ENCODE data around the gene RAB8B.

Gene RAB8B

GRCh38 chr15:63258658-63259057, 69.3 kb downstream of the RAB8B start:
- no peak for FAIRE-seq
- DNase-seq (ENCODE audit: insufficient read length): no peak

GRCh38 chr15:63260791-63261190, 71.4 kb downstream of the RAB8B start:
- FAIRE-seq: no peak
- no peak for DNase-seq (ENCODE audit: insufficient read length)
- TF ChIP-seq POLR2AphosphoS5 (IDR thresholded peaks at IDR 0.05; ENCODE audit: low read depth, low read length) (no peak), POLR2A (IDR thresholded peaks at IDR 0.05; ENCODE audit: low read depth, low read length) (no peak), TAF1 (IDR thresholded peaks at IDR 0.05; ENCODE audit: borderline replicate concordance, low read depth, low read length) (no peak)

More at GRCh38 chr15:63258658-63259057, 69.3 kb downstream of the RAB8B start:
- TF ChIP-seq POLR2A (IDR thresholded peaks at IDR 0.05; ENCODE audit: low read depth, low read length) (no peak), TAF1 (IDR thresholded peaks at IDR 0.05; ENCODE audit: borderline replicate concordance, low read depth, low read length) (no peak), POLR2AphosphoS5 (IDR thresholded peaks at IDR 0.05; ENCODE audit: low read depth, low read length) (no peak)

GRCh38 chr15:63261311-63261710, 71.9 kb downstream of the RAB8B start:
- DNase-seq (ENCODE audit: insufficient read length): no peak
- TF ChIP-seq POLR2AphosphoS5 (IDR thresholded peaks at IDR 0.05; ENCODE audit: low read depth, low read length) (no peak), TAF1 (IDR thresholded peaks at IDR 0.05; ENCODE audit: borderline replicate concordance, low read depth, low read length) (no peak), POLR2A (IDR thresholded peaks at IDR 0.05; ENCODE audit: low read depth, low read length) (no peak)
- no peak for FAIRE-seq

GRCh38 chr15:63263519-63263918, 74.1 kb downstream of the RAB8B start:
- FAIRE-seq (no peak), DNase-seq (ENCODE audit: insufficient read length) (no peak)
- TF ChIP-seq POLR2A (IDR thresholded peaks at IDR 0.05; ENCODE audit: low read depth, low read length) (no peak), TAF1 (IDR thresholded peaks at IDR 0.05; ENCODE audit: borderline replicate concordance, low read depth, low read length) (no peak), POLR2AphosphoS5 (IDR thresholded peaks at IDR 0.05; ENCODE audit: low read depth, low read length) (no peak)

DNA sequence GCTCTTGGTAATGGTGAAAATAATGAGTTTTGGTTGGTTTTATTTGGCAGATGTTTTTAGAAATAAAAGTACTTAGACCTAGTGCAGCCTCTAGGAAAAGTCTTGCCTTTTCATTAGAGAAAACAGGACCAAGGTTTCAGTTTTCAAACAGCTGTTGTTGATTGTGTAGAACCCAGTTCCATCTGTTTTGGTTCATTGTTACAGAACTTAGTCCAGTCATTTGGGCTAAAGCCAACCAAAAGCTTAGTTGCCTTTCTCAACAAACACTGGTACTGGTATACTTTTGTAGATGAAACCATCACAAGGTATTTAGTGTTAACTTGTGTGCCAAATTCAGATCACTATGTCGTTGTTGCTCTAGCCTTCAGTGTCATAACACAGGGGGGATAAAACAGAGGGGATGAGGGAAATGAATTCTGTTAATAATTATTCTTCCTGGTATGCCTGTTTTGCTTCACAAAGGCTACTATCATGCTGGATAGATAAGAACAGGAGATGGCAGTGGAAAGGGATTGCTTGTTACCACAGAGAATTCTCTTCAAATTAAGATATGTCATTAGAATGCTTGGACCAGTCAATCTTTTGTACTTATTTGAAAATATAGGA, 75.4 kb downstream of the RAB8B start:
- FAIRE-seq (no peak), DNase-seq (ENCODE audit: insufficient read length) (no peak)
- TF ChIP-seq POLR2A (IDR thresholded peaks at IDR 0.05; ENCODE audit: low read depth, low read length) (no peak), POLR2AphosphoS5 (IDR thresholded peaks at IDR 0.05; ENCODE audit: low read depth, low read length) (no peak), TAF1 (IDR thresholded peaks at IDR 0.05; ENCODE audit: borderline replicate concordance, low read depth, low read length) (no peak)

GRCh38 chr15:63274427-63274826, 85.0 kb downstream of the RAB8B start:
- no peak for FAIRE-seq
- TF ChIP-seq POLR2AphosphoS5 (IDR thresholded peaks at IDR 0.05; ENCODE audit: low read depth, low read length) (no peak), POLR2A (IDR thresholded peaks at IDR 0.05; ENCODE audit: low read depth, low read length) (no peak), TAF1 (IDR thresholded peaks at IDR 0.05; ENCODE audit: borderline replicate concordance, low read depth, low read length) (no peak)
- no peak for DNase-seq (ENCODE audit: insufficient read length)

- no peak for FAIRE-seq
- DNase-seq (ENCODE audit: insufficient read length): no peak
- TF ChIP-seq TAF1 (IDR thresholded peaks at IDR 0.05; ENCODE audit: borderline replicate concordance, low read depth, low read length) (no peak), POLR2A (IDR thresholded peaks at IDR 0.05; ENCODE audit: low read depth, low read length) (no peak), POLR2AphosphoS5 (IDR thresholded peaks at IDR 0.05; ENCODE audit: low read depth, low read length) (no peak)
These were observed 87.1 kb downstream of the RAB8B start for GRCh38 chr15:63276342-63277037.

DNA sequence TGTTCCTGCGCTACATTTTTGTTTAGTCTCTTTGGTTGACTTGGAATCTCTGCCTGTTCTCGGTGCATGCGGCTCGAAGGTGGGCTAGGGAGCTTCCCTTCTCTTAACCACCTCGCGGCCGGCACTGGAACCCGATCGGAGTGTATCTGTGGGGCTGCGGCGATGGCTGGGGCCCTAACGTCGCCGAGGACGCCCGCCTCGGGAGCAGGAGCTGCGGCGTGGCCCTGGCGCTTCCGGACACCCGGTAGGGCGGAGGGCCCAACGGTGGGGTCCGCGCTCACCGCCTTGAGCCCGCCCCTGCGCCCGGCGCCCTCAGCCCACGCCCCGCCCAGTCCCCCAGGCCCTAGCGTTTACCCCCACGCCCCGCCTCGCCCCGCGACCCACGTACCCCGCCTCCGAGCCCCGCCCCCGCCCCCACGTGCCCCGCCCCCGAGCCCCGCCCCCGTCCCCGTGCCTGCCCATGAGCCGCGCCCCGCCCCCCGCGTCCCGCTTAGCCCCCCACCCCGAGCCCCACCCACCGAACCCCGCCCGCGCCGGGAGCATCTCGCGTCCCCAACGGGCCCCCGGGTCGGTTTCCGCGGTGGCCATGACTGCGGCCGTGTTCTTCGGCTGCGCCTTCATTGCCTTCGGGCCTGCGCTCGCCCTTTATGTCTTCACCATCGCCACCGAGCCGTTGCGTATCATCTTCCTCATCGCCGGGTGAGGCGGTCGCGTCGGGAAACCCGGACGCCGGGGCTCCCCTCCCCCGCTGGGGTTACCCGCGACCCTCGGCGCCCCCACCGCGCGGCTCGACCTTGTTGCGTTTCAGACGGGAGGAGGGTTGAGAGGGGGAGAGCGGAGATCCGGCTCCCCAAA, 87.9 kb downstream of the RAB8B start, which contains the start of gene APH1B:
TSS of gene APH1B (plus strand) at position 568 of the 855 bp plus-strand sequence. CDS start at position 587, 19 bp downstream.
- TF ChIP-seq POLR2AphosphoS5 (IDR thresholded peaks at IDR 0.05; ENCODE audit: low read depth, low read length): 0 out of 2 replicates have a peak, but pooled peaks have one; percentile 34
- peak; percentile 61; the same call in 1 of the 2 replicates for TF ChIP-seq POLR2A (IDR thresholded peaks at IDR 0.05; ENCODE audit: low read depth, low read length)
- peak; percentile 50; the same call in 1 of the 2 replicates for TF ChIP-seq TAF1 (IDR thresholded peaks at IDR 0.05; ENCODE audit: borderline replicate concordance, low read depth, low read length)
- FAIRE-seq (peak; percentile 74), DNase-seq (ENCODE audit: insufficient read length) (peak; percentile 54)

DNA sequence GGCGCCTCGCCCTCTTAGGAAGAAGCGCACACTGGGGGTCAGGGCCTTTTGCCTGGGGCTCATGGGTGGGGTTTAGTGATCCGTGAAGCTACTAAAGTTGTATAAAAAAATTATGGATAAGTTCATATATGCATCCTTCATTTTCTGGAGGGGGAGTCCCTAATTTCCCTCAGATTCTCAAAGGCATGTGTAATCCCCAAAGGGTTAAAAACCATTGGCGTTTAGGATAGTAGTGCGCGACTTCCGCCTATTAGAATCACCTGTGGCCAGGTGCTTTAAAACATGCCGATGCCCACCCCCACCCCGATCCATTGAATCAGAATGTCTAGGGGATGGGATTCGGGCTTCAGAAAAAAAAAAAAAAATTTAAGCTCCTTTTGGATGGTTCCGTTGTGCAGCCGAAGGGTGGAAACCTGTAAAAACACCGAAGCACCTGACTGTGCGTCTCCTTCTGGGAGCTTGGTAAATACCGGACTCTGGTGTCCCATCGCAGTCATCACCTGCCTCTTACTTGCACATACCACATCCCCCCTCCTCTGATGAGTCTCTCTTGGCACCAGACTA, 88.6 kb downstream of the RAB8B start:
- TF ChIP-seq POLR2AphosphoS5 (IDR thresholded peaks at IDR 0.05; ENCODE audit: low read depth, low read length) (no peak), TAF1 (IDR thresholded peaks at IDR 0.05; ENCODE audit: borderline replicate concordance, low read depth, low read length) (no peak), POLR2A (IDR thresholded peaks at IDR 0.05; ENCODE audit: low read depth, low read length) (no peak)
- FAIRE-seq (no peak), DNase-seq (ENCODE audit: insufficient read length) (no peak)

DNA sequence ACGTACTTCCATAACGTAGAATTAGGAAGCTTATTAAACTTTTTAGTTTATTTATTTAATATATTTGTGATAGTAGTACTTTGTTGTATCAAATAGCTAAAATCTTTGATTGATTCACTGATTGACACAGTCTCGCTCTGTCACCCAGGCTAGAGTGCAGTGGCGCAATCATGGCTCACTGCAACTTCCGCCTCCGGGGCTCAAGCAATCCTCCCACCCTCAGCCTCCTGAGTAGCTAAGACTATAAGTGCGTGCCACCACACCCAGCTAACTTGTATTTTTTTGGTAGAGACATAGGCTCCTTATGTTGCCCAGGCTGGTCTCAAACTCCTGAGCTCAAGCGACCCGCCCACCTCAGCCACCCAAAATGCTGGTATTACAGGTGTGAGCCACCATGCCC, 93.7 kb downstream of the RAB8B start:
- FAIRE-seq: no peak

DNA sequence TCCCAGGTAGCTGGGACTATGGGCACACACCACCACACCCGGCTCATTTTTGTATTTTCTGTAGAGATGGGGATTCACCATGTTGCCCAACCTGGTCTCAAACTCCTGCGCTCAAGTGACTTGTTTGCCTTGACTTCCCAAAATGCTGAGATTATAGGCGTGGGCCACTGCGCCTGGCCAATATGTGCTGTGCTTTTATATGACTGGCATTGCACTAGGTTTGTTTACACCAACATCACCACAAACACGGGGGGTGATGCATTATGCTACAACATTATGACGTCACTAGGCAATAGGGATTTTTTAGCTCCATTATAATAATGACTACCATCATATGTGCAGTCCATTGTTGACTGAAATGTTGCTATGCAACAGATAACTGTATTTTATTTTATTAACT, 94.9 kb downstream of the RAB8B start:
- DNase-seq (ENCODE audit: insufficient read length) (no peak), FAIRE-seq (no peak)
- TF ChIP-seq TAF1 (IDR thresholded peaks at IDR 0.05; ENCODE audit: borderline replicate concordance, low read depth, low read length): no peak
- TF ChIP-seq POLR2A (IDR thresholded peaks at IDR 0.05; ENCODE audit: low read depth, low read length): no peak
- no peak for TF ChIP-seq POLR2AphosphoS5 (IDR thresholded peaks at IDR 0.05; ENCODE audit: low read depth, low read length)

More for the DNA sequence above, 93.7 kb downstream of the RAB8B start:
- DNase-seq (ENCODE audit: insufficient read length): no peak
- TF ChIP-seq POLR2AphosphoS5 (IDR thresholded peaks at IDR 0.05; ENCODE audit: low read depth, low read length) (no peak), POLR2A (IDR thresholded peaks at IDR 0.05; ENCODE audit: low read depth, low read length) (no peak), TAF1 (IDR thresholded peaks at IDR 0.05; ENCODE audit: borderline replicate concordance, low read depth, low read length) (no peak)

Measured in GM12892 (cell line).